Stimulated activated CD8-positive, alpha-beta memory T cell treated with anti-CD3 and anti-CD28 coated beads, Interleukin-15, amount 100 ng/mL, for 24 hours (primary cell): ENCODE measurements around the gene SLCO2B1.

Experiments used
- DNase-seq: peaks from one replicate; pipeline ENCODE4 v3.0.0-alpha.2; 2020; ENCODE audit warnings: low read depth

The SLCO2B1 gene

DNA sequence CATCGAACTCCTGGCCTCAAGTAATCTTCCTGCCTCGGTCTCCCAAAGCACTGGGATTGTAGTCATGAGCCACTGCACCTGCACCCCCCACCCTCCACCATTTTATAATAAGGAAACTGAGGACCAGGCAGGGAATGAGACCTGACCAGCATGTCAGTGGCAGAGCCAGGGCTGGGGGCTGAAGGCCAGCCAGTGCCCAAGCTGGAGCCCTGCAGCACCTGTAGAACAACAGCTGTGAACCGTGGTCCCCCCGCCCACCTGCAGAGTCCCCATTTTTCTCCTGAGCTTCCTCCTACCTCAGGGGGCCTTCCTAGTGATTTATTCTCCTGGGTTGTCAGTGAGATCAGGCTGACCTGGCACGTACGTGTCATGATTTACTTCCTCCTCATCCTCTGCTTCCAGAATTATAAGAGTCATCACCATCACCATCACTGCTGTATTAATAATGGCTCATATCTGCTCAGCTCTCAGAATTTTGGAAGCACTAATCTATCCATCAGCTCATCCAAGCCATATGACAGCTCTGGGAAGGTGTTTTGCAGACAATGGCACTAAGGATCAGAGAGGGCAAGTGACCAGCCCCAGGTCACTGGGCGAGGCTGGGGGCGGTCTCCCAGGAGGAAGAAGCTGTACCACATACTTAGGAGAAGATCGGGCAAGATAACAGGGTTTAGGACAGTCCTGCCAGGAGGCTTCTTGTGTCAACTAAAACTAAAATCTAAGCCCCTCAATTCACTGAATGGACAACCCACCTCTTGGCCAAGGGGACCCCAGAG lies 5.5 kb upstream of the SLCO2B1 start:
- no peak for DNase-seq

DNA sequence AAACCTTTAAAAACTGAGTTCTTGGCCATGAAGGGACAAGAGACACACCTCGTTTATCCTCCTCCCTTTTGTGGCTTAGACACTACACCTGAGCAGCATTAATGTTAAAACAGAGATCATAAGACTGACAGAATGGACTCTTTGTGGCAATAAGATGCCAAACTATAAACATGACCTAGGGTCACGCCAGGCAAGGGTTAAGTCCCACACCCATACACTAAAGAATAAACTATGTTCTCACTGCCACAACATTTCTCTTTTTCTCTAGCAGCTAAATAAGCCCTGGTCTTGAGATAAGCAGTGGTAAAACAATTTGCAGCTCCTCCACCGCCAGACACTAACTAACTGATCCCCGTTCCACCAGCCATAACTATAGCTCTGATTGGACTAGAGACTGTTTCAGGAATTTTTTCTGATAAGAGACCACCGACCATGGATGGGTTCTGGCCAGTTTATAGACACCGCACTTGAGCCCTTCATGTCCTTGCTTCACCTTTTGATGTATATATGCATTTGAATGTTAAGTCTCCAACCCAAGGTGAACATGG lies 4.9 kb upstream of the SLCO2B1 start:
- DNase-seq = no peak

DNA sequence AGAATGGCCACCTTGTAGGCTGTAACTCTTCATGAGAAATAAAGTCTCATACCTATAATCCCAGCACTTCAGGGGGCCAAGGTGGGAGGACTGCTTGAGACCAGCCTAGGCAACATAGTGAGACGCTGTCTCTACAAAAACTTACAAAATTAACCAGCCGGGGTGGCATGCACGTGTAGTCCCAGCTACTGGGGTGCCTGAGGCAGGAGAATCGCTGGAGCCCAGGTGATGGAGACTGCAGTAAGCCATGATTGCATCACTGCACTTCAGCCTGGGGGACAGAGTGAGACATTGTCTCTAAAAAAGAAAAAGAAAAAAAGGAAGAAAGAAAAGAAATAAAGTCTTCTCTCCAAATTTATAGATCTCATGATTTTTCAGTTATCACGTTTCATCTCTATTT lies 4.2 kb upstream of the SLCO2B1 start:
- DNase-seq = no peak

DNA sequence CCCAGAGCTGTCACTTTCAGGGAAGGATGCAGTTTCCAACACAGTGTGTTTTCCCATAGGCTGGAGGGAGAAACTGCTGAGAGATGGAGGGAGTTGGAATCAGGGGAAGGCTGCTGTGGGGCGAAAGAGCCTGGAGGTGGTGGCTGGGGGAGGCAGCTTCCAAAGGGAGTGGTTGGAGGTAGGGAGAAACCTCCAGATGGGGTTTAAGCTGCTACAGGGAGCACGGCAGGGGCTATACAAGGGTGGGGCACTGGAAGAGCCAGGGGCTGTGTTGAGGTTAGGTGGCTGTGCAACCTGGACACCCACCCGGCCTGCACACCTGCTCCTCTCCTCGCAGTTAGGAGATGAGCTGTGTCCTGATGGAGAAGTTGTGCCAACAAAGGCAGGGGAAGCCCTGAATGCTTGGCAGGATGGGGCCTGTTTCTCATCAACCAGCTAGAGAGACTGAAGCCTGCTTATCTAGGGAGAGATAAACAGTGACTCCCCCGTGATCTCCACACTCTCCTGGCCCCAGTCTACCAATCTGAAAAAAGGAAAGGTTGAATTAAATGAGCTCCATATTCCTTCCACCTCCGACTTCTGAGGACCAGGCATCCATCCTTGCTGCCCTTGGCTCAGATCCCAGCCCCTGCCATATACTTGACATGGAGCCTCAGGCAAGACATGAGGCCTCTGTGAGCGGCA lies 3.6 kb upstream of the SLCO2B1 start:
- no peak for DNase-seq

DNA sequence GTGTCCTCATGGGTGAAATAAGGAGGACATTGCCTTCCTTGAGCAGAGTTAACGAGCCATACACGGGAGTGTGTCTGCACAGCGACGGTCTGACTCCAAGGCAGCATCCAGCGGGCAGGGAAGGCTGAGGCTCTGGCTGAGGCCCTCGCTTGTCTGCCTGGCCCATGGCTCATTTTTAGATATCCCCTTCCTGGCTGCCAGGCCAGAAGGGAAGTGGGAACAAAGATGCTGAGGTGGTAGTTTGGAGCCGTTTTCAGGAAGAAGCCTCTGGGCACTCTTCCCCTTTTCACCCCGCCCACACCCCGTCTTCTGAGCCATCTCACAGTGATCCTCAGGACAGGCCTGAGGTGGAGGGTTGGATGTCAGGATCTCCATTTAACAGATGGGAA lies 3.0 kb upstream of the SLCO2B1 start:
- no peak for DNase-seq

DNA sequence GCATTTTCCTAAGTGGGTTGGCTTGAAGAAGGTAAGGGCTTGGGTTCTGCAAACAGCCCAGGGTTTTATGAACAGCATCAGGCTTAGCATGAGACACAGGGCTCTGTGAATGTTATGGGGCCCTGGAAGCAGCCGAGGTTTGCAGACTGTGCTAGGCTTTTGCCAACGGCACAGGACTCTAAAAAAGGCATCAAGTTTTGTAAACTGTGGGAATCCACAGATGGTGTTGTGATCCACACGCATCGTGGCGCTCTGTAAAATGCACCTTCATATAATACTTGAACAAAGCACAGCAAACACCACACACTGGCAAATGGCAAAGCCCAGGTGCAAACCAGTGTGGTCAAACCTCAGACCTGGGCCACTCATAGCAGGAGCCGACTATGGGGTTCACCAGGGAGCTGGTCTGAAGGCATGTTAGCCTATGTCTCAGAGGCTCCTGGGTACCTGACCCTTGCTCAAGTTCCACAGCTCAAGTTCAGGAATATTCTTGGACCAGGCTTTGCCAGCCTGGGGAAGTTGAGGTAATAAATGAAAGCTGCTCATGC lies 2.4 kb upstream of the SLCO2B1 start:
- DNase-seq = no peak

DNA sequence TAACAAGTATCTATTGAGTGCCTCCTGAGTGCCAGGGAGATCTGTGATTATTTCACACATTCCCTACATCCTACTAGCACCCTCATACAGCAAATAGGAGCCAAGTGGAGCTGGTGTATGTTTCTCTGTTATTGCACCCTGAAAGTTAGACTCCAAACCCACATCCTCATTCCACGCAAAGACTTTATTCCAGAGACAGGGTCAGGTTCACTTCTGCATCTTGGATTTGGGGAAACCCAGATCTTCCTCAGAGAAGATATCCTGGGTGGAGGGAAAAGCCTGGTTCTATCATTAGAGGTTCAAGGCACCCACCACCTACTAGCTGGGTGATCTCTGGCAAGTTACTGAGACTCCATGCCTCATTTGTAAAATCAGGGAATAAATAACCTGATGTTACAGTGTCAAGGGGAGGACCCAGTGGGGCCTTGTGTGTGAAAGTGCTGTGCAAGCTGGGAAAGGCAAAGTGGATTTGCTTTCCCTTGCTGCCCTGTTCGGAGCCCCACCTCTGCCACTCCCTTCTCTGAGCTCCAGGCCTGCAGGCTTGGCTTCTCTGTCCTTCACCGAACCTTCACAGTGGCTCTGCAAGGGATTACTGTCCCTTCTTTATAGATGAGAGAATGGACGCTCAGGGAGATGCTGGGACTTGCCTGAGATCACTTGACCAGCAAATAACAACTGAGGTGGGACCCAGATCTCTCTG lies 991 bp upstream of the SLCO2B1 start:
- no peak for DNase-seq

DNA sequence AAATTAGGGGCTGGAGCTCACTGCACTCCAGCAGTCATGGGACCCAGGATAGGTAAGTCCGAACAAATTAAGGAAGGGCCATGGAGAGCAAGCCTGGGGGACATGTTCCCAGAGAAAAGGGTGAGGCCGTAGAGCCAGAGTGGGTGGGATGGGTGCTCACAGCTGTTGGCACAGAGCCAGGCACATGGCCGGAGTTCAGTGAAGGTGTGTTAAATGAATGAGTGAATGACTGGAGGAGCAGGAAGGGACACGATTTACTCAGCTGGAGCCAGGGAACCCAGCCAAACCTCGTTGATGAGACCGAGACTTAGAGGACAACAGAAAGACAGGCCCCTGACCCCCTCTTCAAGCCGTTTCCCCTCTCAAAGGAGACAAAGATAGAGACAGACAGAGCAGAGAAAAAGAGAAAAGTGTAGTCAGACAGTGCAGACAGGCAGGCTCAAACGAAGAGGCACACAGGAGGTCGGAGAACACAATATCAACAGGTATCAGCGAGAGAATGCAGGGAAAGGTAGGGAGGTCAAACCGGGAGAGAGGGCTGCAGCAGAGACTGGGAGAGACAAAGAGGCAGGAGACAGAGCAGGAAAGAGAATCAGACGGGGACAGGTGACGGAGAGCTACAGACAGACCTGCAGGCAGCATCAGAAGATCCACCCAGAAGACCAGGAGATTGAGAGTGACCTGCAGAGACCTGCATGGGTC lies 590 bp downstream of the SLCO2B1 start:
- DNase-seq = no peak

DNA sequence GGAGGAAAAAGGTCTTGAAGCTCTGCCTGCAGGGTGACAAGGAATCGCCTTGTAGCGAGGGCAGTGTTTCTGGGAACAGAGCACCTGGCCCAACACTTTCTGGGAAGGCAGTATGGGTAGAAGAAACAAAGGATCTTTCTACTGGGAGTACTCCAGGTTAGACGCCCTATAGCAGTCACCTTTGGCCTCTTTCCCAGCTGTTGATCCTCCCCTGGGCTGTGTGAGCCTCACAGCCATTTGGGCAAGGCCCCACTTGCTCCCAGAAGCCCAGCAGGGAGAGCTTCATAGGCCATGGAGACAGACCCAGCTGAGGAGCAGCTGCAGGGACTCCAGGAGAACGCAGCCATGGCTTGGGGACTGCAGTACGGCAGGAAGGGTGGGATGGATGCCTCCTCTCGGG lies 1.2 kb downstream of the SLCO2B1 start:
- DNase-seq = no peak

DNA sequence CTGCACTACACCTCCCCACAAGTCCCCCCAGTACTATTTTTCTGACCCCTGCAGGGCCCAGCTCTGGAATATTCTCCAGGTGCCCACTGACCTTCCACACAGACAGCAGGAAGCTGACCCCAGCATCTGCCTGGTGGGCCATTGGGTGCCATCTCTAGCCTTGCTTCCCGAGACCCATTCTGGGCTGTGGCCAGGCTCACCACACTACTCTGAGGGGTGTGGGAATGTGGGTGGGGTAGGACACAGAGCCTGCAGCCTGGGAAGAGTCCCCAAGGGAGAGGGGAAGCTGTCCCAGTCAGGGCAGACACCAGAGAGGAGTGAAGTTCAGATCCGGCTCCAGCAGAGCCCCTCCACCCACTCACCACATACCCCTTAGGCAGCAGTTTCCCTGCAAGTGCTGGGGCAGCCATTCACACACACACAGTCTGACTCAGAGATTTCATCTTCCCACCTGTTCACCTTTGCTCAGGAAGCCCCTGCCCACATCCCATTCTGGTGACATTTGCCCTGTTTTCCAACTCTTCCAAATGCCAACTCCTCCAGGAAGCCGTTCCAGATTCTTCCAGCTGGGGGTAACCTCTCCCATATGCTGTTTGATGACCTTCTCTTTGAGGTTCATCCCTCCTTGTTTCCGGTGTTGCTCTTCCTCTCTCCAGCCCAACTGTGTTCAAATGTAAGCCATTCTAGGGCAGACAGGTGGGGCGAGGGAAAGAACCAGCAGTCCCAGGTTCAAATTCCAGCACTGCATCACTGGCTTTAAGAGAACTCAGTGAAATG lies 1.9 kb downstream of the SLCO2B1 start:
- DNase-seq = no peak

DNA sequence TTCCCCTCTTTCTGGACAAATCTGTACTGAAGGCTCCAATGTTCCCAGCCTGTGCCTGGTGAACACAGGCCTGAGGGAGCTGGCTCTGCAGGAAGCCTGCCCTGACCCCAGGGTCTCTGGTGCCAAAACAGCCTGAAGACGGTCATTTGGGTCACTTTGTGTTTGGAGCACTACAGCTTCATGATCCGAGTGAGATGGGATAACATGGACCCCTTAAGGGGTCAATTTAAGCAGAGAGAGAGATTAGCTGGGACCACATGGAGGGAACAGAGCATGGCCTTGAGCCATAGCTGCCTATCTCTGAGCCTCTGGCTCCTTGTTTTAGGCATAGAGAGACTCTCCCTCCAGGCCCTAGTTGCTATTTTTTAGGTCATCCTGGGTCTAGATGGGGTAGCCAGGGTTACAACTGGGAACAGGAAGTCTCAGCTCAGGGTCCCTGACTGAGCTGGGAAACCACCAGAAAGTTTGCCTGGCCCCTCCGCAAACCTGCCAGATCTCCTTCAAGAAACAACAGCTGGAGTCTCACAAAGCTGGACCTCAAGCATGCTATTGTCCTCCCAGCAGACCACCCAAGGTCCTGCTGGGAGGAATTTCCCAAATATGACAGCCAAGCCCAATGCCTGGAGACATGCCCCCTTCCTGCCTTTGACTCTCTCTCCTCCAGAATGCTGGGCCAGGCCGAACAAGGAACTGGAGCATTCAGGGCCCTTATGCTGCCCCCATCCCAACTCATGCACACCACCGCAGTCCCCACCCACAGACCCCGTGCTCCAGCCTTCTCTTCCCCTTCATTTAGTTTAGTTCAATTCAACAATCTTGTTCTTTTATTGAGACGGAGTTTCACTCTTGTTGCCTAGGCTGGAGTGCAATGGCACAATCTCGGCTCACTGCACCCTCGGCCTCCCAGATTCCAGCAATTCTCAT lies 4.0 kb downstream of the SLCO2B1 start:
- no peak for DNase-seq

DNA sequence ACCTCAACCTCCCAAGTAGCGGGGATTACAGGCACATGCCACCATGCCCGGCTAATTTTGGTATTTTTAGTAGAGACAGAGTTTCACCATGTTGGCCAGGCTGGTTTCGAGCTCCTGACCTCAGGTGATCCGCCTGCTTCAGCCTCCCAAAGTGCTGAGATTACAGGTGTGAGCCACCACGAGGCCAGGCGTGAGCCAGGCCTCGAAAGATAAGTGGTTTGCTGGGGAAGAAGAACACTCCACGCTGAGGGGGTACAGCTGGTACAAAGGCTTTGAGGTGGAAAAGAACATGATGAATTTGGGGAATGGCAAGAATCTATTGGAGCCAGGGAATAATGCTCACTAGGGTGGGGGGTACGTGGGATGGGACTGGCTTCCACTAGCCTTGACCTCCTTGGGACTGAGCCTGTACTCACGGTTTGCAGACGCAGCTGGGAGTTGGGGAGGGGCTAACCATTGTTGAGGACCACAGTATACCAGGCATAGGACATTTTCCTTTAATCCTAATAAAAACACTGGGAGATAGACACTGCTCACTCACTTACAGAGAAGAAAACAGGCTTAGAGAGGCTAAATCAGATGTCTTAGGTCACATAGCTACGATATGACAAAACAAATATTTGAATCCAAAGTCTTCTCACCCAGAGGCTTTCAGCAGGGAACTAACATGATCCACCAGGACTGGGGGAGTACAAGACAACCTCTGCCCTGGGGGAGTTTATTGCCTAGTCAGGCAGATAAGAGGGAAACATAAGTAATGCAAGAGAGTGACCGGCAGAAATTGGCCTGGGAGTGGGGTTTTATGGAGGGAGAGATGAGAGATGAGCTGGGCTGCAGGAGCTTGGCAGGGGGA lies 4.9 kb downstream of the SLCO2B1 start:
- no peak for DNase-seq

DNA sequence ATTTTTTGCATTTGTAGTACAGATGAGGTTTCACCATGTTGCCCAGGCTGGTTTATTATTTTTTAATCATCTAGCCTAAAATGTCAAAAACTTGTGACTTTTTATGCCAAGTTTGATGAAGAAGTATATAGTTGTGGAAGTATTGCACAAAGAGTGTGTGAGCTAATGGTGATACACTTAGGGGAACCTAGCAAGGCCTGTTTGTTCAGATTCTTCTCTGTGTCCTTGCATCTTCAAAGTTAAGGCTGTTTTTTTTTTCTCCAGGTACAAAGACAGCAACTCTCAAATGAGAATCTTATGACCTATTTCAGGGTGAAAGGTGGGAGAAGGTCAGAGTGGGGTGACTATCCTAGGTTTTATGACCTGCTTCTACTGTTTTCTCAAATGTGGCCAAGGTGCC lies 7.3 kb downstream of the SLCO2B1 start:
- no peak for DNase-seq

DNA sequence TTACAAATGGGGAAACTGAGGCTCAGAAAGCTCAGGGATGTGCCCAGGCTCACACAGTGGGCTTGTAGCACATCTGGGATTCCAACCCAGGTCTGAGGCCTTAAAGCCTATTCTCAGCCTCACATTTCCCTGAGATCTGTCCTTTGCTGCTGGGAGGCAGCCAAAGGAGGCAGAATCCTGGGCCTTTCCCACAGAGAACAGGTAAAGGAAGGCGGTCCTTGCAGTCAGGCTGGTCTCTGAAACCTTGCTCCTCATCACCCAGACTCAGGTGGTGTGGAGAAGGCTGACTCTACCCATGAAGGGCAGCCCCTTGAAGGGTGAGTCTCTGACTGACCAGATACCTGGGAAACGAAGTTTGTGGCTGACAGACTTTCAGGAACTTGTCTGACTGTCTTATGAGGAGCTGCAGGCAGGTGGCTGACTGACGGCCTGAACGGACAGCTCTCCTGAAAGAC lies 7.8 kb downstream of the SLCO2B1 start:
- no peak for DNase-seq

DNA sequence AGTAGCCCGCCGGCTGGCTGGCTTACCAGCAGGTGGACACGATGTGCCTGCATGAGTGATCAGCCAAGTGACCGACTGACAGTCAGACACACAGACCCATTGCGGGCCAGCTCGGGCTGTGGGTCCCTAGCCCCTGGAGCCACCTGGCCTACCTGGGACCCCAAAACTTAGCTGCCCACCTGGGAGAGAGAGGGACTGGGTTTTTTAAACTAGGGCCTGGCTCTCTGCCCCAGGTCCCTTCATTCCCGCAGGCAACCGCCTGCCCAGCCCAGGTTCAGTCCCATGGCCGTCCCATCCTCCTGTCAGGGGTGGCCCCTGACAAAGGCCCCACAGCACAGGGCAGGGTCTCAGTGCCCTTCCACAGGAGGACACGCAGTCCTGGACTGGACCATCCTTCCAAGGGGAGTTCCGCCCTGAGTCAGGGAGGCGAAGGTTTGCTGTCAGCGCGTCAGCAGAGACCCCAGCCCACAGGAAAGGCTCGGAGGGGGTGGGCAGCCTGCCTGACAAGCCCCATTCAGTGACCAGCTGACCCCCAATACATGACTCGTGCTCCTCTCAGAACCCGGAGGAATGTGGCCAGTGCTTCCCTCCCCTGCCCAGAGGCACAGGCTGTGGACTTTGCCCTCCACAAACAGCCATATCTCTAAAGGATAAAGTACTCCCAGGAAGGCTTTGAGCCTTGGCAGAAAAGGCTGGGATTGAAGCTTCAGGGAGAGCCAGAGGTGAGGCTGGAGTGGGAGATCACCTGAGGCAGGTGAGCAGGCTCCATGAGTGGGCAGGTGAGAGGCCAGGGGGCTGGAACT lies 8.4 kb downstream of the SLCO2B1 start:
- no peak for DNase-seq

DNA sequence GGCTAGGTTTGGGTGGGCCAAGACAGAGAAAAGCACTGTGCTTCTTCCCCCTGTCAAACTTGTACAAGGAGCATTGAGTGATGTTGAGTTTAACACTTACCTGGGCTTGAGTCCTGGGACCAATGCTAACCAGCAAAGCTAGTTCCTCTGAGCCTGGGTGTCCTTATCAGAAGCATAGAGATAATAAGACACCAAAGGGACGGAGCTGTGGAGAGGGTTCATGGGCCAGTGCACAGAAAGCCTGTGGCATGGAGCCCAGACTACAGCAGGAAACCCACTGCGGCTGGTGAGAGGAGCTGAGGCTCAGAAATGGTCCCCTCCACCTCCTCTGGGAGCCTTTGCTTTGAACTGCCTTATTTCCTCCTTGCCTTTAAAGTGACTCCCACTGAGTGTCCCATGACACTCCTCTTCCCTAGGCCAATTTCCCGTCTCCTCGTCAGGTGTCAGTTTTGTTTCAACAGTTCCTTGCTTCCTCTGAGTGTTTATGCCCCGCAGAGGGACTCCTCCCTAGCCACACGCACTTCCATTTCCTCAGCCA lies 9.4 kb downstream of the SLCO2B1 start:
- DNase-seq = no peak

DNA sequence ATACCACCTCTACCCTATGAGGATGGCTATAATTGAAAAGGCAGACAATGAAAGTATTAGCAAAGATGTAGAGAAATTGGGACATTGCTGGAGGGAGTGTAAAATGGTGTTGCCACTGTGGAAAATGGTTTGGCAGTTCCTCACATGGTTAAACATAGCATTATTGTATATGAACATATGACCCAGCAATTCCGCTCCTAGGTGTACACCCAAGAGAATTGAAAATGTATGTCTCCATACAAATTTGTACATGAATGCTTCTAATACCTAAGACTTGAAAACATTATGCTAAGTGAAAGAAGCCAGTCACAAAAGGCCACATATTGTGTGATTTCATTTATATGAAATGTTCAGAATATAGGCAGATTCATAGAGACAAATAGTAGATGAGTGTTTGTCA lies 10.0 kb downstream of the SLCO2B1 start:
- no peak for DNase-seq

DNA sequence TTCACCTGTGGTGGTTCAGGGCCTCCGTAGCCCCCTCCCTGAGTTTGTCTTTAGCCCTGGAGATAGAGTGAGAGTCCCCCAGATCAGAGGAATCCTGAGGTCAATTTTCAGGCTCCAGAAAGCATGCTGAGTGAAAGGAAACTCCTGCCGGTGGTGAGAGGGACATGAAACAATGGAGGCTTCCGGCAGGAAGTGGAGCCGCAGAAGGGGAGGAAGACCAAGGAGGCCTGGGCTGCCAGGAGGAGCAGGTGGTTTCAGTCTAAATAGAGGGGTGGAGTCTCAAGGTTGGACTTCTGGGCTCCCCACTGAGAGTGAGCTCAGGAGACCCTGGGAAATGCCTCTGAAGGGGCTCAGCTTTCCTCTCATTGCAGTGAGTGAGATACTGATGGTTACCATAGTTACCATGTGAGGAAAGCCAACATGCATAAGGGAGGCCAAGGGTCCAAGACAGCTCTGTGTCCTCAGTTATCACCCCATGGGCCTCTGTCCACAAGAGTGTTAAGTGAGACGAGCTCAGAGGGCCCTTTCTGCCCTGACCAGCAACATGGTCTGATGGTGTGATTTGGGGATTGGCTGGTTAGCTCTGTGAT lies 10.7 kb downstream of the SLCO2B1 start:
- DNase-seq = no peak
